ENCODE data around the gene PTPRK. TPM values are rescaled to one million over a fixed set of nuclear protein-coding genes. Genes with fewer than 3 reads are reported as not detected.

The PTPRK gene
- polyA plus RNA-seq, 3 donors: 0.01 TPM; not detected in 2

DNA sequence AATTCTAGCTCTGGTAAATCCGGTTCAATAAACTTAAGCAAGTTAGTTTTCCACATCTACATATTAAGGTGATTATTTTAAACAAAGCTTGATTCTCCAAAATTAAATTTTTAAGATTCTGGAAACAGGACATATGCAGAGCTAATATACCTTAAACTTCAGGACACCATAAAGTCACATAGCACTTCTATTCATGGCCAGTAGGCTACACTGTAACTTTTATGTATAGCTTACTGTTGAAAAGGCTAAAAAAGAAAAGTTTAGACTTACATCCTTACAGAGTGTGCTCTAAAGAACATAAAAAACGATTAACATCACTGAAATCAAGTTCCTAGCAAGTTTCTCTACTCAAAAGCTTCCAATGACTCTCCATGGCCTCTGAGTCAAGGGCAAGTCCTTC, 224.7 kb downstream of the PTPRK start:
- H4K20me1 ChIP-seq (ENCODE audit: insufficient read depth, low read length): no peaks in the 10 kb centered on the region
- no peaks in the 10 kb centered on the region for H3K27me3 ChIP-seq (ENCODE audit: control insufficient read depth in 2 of 2, insufficient read depth in 2 of 2, low read length in 2 of 2)
- no peaks in the 10 kb centered on the region for H3K27me3 Mint-ChIP-seq (ENCODE audit: low read depth in 3 of 3)
- H3K36me3 Mint-ChIP-seq: no peaks in the 10 kb centered on the region
- H3K9ac ChIP-seq (ENCODE audit: insufficient read depth, low read length, poor library complexity, severe bottlenecking): no peak overlapping the region
- H3K36me3 ChIP-seq (replicated peaks in 1 of 2; ENCODE audit: control insufficient read depth in 1 of 2, insufficient read depth in 2 of 2, low read length in 2 of 2): no peaks in the 10 kb centered on the region
- no peak for DNase-seq
- no peaks in the 10 kb centered on the region for H3K9me3 ChIP-seq (replicated peaks in 1 of 2; ENCODE audit: control insufficient read depth in 1 of 2, insufficient read depth in 1 of 2, low read length in 2 of 2)
- intact Hi-C loops (cut with micrococcal nuclease): no loop called here
- no peak overlapping the region for H3K27ac Mint-ChIP-seq
- no peaks in the 10 kb centered on the region for H3K4me1 ChIP-seq (ENCODE audit: control insufficient read depth in 1 of 2, insufficient read depth in 2 of 2, low read length in 2 of 2)
- 56% methylated on average over 1 of the region's 2 CpGs for WGBS (ENCODE audit: insufficient coverage)
- H2AFZ ChIP-seq (ENCODE audit: insufficient read depth, low read depth, low read length, poor library complexity, severe bottlenecking): no peak overlapping the region
- no peak for TF ChIP-seq CTCF (IDR thresholded peaks at IDR 0.05)
- no peak overlapping the region for H3K4me3 Mint-ChIP-seq
- H3K27ac ChIP-seq (ENCODE audit: low read depth in 1 of 2, low read length in 2 of 2): no peak overlapping the region
- H3K4me3 ChIP-seq (replicated peaks in 1 of 3; ENCODE audit: low read depth in 2 of 3, low read length in 3 of 3): no peak overlapping the region
- H3K79me2 ChIP-seq (ENCODE audit: insufficient read depth, low read length): no peaks in the 10 kb centered on the region
- H3K9me3 Mint-ChIP-seq: peaks cover 5 to 16% (median 8%) of the 10 kb centered on the region in 7 donors
- H3K4me2 ChIP-seq (replicated peaks; ENCODE audit: extremely low read depth, low read length, poor library complexity, severe bottlenecking): no peak overlapping the region
- no peaks in the 10 kb centered on the region for H3K4me1 Mint-ChIP-seq

- Mint-ChIP-seq H3K9me3 (peaks cover 0 to 10% (median 2%) of the 10 kb centered on the region in 7 donors), H3K27me3 (ENCODE audit: low read depth in 3 of 3) (peaks cover 0 to 1% (median 0%) of the 10 kb centered on the region in 3 donors), H3K27ac (no peak overlapping the region), H3K4me1 (no peaks in the 10 kb centered on the region), H3K36me3 (no peaks in the 10 kb centered on the region), H3K4me3 (no peak overlapping the region)
- no peak for DNase-seq
- Histone ChIP-seq H2AFZ (ENCODE audit: insufficient read depth, low read depth, low read length, poor library complexity, severe bottlenecking) (no peak overlapping the region), H4K20me1 (ENCODE audit: insufficient read depth, low read length) (no peaks in the 10 kb centered on the region), H3K79me2 (ENCODE audit: insufficient read depth, low read length) (no peaks in the 10 kb centered on the region), H3K9ac (ENCODE audit: insufficient read depth, low read length, poor library complexity, severe bottlenecking) (no peak overlapping the region), H3K27me3 (ENCODE audit: control insufficient read depth in 2 of 2, insufficient read depth in 2 of 2, low read length in 2 of 2) (no peaks in the 10 kb centered on the region), H3K9me3 (replicated peaks in 1 of 2; ENCODE audit: control insufficient read depth in 1 of 2, insufficient read depth in 1 of 2, low read length in 2 of 2) (no peaks in the 10 kb centered on the region), H3K36me3 (replicated peaks in 1 of 2; ENCODE audit: control insufficient read depth in 1 of 2, insufficient read depth in 2 of 2, low read length in 2 of 2) (no peaks in the 10 kb centered on the region), H3K4me1 (ENCODE audit: control insufficient read depth in 1 of 2, insufficient read depth in 2 of 2, low read length in 2 of 2) (no peaks in the 10 kb centered on the region), H3K4me3 (replicated peaks in 1 of 3; ENCODE audit: low read depth in 2 of 3, low read length in 3 of 3) (no peak overlapping the region), H3K27ac (ENCODE audit: low read depth in 1 of 2, low read length in 2 of 2) (no peak overlapping the region), H3K4me2 (replicated peaks; ENCODE audit: extremely low read depth, low read length, poor library complexity, severe bottlenecking) (no peak overlapping the region)
- TF ChIP-seq CTCF (IDR thresholded peaks at IDR 0.05): no peak
- intact Hi-C loops (cut with micrococcal nuclease): no loop called here
- no CpG with 5 or more reads among the region's 2 CpGs for WGBS (ENCODE audit: insufficient coverage)
These were observed 230.2 kb downstream of the PTPRK start for GRCh38 chr6:128290221-128290620.

Data from CD14-positive monocyte (primary cell).